ENCODE data around the gene CDH13.

Gene CDH13

GRCh38 chr16:83807327-83807709 lies 1180.5 kb downstream of the CDH13 start:
- TF ChIP-seq, protein P1, sequence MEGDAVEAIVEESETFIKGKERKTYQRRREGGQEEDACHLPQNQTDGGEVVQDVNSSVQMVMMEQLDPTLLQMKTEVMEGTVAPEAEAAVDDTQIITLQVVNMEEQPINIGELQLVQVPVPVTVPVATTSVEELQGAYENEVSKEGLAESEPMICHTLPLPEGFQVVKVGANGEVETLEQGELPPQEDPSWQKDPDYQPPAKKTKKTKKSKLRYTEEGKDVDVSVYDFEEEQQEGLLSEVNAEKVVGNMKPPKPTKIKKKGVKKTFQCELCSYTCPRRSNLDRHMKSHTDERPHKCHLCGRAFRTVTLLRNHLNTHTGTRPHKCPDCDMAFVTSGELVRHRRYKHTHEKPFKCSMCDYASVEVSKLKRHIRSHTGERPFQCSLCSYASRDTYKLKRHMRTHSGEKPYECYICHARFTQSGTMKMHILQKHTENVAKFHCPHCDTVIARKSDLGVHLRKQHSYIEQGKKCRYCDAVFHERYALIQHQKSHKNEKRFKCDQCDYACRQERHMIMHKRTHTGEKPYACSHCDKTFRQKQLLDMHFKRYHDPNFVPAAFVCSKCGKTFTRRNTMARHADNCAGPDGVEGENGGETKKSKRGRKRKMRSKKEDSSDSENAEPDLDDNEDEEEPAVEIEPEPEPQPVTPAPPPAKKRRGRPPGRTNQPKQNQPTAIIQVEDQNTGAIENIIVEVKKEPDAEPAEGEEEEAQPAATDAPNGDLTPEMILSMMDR (IDR thresholded peaks at IDR 0.05; ENCODE audit: low read length, missing control alignments) = no peak
- no peak for DNase-seq (ENCODE audit: low read depth)
- H3K4me3 ChIP-seq (replicated peaks; ENCODE audit: low read depth, low read length) = peak overlapping the region; percentile 19

- TF ChIP-seq, protein P1 (IDR thresholded peaks at IDR 0.05; ENCODE audit: low read length, missing control alignments) = no peak
- peak within 1 kb of the TSS; percentile 89 for H3K4me3 ChIP-seq (replicated peaks; ENCODE audit: low read depth, low read length)
- peak; percentile 92 for DNase-seq (ENCODE audit: low read depth)
Measured at GRCh38 chr16:83807710-83808572, 1181.2 kb downstream of the CDH13 start, which contains the start of gene HSBP1. Gene HSBP1, plus strand, starts transcription at chr16:83807978. Its CDS starts 99 bp downstream, at chr16:83808077.

DNA sequence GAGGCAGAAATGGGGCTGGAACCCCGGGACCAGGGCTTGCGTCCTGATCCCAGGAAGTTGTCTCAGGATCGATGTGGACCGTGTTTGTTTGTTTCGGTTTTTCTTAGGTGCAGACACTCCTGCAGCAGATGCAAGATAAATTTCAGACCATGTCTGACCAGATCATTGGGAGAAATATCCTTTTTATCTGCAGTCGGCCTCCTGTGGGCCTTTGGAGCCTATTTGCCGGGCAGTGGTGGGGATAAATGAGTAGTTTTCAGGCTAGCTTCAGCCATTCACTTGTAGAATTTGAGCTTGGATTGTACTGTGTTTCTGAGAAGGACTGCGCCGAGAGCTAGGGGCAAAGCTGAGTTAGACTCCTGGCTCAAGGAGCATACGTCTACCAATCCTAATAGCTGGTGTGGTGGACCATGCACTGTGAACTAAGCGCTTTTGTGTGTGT lies 1181.8 kb downstream of the CDH13 start:
- TF ChIP-seq, protein P1 (IDR thresholded peaks at IDR 0.05; ENCODE audit: low read length, missing control alignments) = no peak
- peak overlapping the region; percentile 89 for H3K4me3 ChIP-seq (replicated peaks; ENCODE audit: low read depth, low read length)
- no peak for DNase-seq (ENCODE audit: low read depth)

DNA sequence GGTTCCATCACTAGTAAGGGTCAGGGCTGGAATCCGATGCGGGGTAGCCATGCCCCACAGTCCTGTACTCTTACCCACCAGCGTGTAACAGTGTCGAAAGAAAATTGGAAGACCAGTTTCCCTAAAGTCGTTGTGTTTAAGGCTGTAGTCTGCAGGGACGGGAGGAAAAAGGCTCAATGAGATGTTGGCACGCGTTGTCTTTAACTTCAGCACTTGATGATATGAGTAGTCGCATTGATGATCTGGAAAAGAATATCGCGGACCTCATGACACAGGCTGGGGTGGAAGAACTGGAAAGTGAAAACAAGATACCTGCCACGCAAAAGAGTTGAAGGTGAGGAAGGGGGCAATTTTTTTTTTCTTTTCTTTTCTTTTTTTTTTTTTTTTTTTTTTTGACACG lies 1182.3 kb downstream of the CDH13 start:
- H3K4me3 ChIP-seq (replicated peaks; ENCODE audit: low read depth, low read length) = peak overlapping the region; percentile 89
- DNase-seq (ENCODE audit: low read depth) = no peak
- TF ChIP-seq, protein P1 (IDR thresholded peaks at IDR 0.05; ENCODE audit: low read length, missing control alignments) = no peak

- no peak overlapping the region for H3K4me3 ChIP-seq (replicated peaks; ENCODE audit: low read depth, low read length)
- DNase-seq (ENCODE audit: low read depth) = no peak
- TF ChIP-seq, protein P1 (IDR thresholded peaks at IDR 0.05; ENCODE audit: low read length, missing control alignments) = no peak
Measured at GRCh38 chr16:83810901-83811300, 1184.1 kb downstream of the CDH13 start.

GRCh38 chr16:83813823-83814658 lies 1187.3 kb downstream of the CDH13 start:
- peak; percentile 62 for DNase-seq (ENCODE audit: low read depth)
- no peak overlapping the region for H3K4me3 ChIP-seq (replicated peaks; ENCODE audit: low read depth, low read length)
- TF ChIP-seq, protein P1 (IDR thresholded peaks at IDR 0.05; ENCODE audit: low read length, missing control alignments) = no peak

All from fibroblast of pulmonary artery (primary cell).